OCI-LY3 (cell line): Measurements from ENCODE around the gene LRRC37B.

ENCODE experiments used
- H2AFZ ChIP-seq: fragments of 200-600, 300-600 bp; shearing (Covaris generic); 2 replicates; pipeline ENCODE4 v1.6.0; 2014; ENCODE audit warnings: antibody characterized with exemption, low read depth, low read length
- H3K27ac ChIP-seq: fragments of 200-600, 300-600 bp; sonication (generic); 2 replicates; pipeline ENCODE4 v1.5.1; 2014; ENCODE audit warnings: mild to moderate bottlenecking, low read length, moderate library complexity, mixed read lengths
- H3K27me3 ChIP-seq: fragments of 200-600, 300-600 bp; sonication (generic); 2 replicates; pipeline ENCODE4 v1.6.1; 2014; ENCODE audit warnings: low read depth, low read length, mixed read lengths
- H3K36me3 ChIP-seq: fragments of 200-600, 300-600 bp; sonication (generic); replicated peaks from 2 replicates; pipeline ENCODE3; 2014; ENCODE audit warnings: low read depth, low read length, mixed read lengths
- H3K4me1 ChIP-seq: fragments of 300-600, 200-600 bp; sonication (generic); 2 replicates; pipeline ENCODE4 v1.6.1; 2014; ENCODE audit warnings: low read length, mixed read lengths
- H3K4me2 ChIP-seq: fragments of 200-600, 300-600 bp; sonication (generic); 2 replicates; pipeline ENCODE4 v1.6.1; 2014; ENCODE audit warnings: low read length, mixed read lengths
- H3K4me3 ChIP-seq: fragments of 300-600, 200-600 bp; sonication (generic); 2 replicates; pipeline ENCODE4 v1.5.1; 2014; ENCODE audit warnings: antibody characterized with exemption, mild to moderate bottlenecking, low read length, moderate library complexity
- H3K79me2 ChIP-seq: fragments of 300-600, 200-600 bp; shearing (Covaris generic); 2 replicates; pipeline ENCODE4 v1.6.1; 2014; ENCODE audit warnings: mild to moderate bottlenecking, low read length, mixed read lengths
- H3K9ac ChIP-seq: fragments of 300-600, 200-600 bp; shearing (Covaris generic); 2 replicates; pipeline ENCODE4 v1.6.0; 2014; ENCODE audit warnings: mild to moderate bottlenecking, low read length, moderate library complexity
- H3K9me3 ChIP-seq: fragments of 200-600, 300-600 bp; shearing (Covaris generic); 2 replicates; pipeline ENCODE4 v1.6.1; 2014; ENCODE audit warnings: low read length, mixed read lengths; ENCODE audit not compliant: insufficient read depth
- H4K20me1 ChIP-seq: fragments of 200-600, 300-600 bp; sonication (generic); 2 replicates; pipeline ENCODE4 v1.6.1; 2016; ENCODE audit warnings: low read length, mixed read lengths; ENCODE audit not compliant: insufficient read depth
- CTCF ChIP-seq: fragments of 200-600, 300-600 bp; sonication (generic); IDR thresholded peaks from 2 replicates; pipeline ENCODE4 v1.5.1; 2014; ENCODE audit warnings: antibody characterized with exemption, low read length, low read depth
- EZH2phosphoT487 ChIP-seq: fragments of 200-600 bp; shearing (Covaris generic); IDR thresholded peaks from 2 replicates; pipeline ENCODE4 v1.6.1; 2018; ENCODE audit warnings: antibody characterized with exemption, mixed run types, low read depth

LRRC37B gene

GRCh38 chr17:32015245-32016013, 8.2 kb downstream of the LRRC37B start:
- Histone ChIP-seq H3K9me3 (no peaks in the 10 kb centered on the region), H3K9ac (no peak overlapping the region), H3K36me3 (no peaks in the 10 kb centered on the region), H3K4me1 (no peaks in the 10 kb centered on the region), H3K79me2 (no peaks in the 10 kb centered on the region), H3K27ac (no peak overlapping the region), H3K27me3 (no peaks in the 10 kb centered on the region), H2AFZ (no peak overlapping the region), H3K4me2 (no peak overlapping the region), H4K20me1 (no peaks in the 10 kb centered on the region), H3K4me3 (no peak overlapping the region)
- TF ChIP-seq EZH2phosphoT487 (no peak), CTCF (no peak)

- Histone ChIP-seq H3K27me3 (no peaks in the 10 kb centered on the region), H3K4me3 (no peak overlapping the region), H2AFZ (no peak overlapping the region), H3K4me2 (no peak overlapping the region), H3K9me3 (no peaks in the 10 kb centered on the region), H3K9ac (no peak overlapping the region), H3K27ac (no peak overlapping the region), H3K36me3 (no peaks in the 10 kb centered on the region), H3K79me2 (no peaks in the 10 kb centered on the region), H4K20me1 (no peaks in the 10 kb centered on the region), H3K4me1 (no peaks in the 10 kb centered on the region)
- TF ChIP-seq EZH2phosphoT487 (no peak), CTCF (no peak)
These were observed 9.0 kb downstream of the LRRC37B start for GRCh38 chr17:32016231-32016630.

DNA sequence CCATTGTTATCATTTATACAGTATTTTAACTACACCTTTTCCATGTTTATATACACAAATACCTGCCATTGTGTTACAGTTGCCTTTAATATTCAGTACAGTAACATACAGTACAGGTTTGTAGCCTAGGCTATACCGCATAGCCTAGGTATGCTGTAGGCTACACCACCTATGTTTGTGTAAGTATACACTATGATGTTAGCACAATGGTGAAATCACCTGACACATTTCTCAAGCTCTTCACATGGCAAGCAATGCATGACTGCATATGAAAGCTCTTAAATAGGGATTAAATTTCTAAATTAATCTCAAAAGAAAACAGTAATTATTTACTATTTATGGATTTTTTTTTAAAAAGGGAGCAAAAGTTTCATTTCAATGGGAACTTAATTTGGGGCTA, 12.0 kb downstream of the LRRC37B start:
- H3K9ac ChIP-seq = no peak overlapping the region
- H3K4me2 ChIP-seq = no peak overlapping the region
- H4K20me1 ChIP-seq = no peaks in the 10 kb centered on the region
- H3K9me3 ChIP-seq = no peaks in the 10 kb centered on the region
- no peak overlapping the region for H2AFZ ChIP-seq
- H3K27me3 ChIP-seq = no peaks in the 10 kb centered on the region
- H3K4me3 ChIP-seq = no peak overlapping the region
- no peaks in the 10 kb centered on the region for H3K4me1 ChIP-seq
- no peaks in the 10 kb centered on the region for H3K79me2 ChIP-seq
- H3K36me3 ChIP-seq = no peaks in the 10 kb centered on the region
- TF ChIP-seq CTCF (no peak), EZH2phosphoT487 (no peak)
- no peak overlapping the region for H3K27ac ChIP-seq

DNA sequence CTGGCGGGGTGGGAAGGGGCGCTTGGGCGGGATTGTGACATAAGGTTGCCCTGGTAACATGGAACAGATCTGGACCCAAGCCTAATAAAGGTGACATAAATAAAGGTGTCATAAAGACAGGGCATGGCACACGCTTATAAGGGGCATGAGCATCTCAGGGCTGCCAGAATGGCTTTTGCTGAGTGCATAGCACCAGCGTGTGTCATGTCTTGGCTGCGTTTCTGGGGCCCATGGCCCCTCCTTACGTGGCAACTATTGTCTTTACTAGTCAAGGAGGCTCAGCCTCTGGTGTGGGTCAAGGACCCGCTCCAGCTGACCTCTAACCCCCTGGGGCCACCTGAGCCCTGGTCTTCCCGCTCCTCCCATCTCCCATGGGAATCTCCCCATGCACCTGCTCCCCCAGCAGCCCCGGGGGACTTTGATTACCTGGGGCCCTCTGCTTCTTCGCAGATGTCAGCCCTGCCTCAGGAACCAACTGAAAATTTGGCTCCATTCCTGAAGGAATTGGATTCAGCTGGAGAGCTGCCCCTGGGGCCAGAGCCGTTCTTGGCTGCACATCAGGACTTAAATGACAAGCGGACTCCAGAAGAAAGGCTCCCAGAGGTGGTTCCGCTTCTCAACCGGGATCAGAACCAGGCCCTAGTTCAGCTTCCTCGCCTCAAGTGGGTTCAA, 13.9 kb downstream of the LRRC37B start:
- Histone ChIP-seq H3K27ac (no peak overlapping the region), H3K4me1 (no peaks in the 10 kb centered on the region), H3K4me2 (no peak overlapping the region), H3K9me3 (no peaks in the 10 kb centered on the region), H2AFZ (no peak overlapping the region), H3K4me3 (no peak overlapping the region), H3K36me3 (no peaks in the 10 kb centered on the region), H3K27me3 (no peaks in the 10 kb centered on the region), H3K79me2 (no peaks in the 10 kb centered on the region), H3K9ac (no peak overlapping the region), H4K20me1 (no peaks in the 10 kb centered on the region)
- TF ChIP-seq CTCF = no peak
- no peak for TF ChIP-seq EZH2phosphoT487
